ENCODE data around the gene EOGT. TPM values are rescaled to one million over a fixed set of nuclear protein-coding genes. Genes with fewer than 3 reads are reported as not detected.
A peak's percentile ranks its signal among the peaks of the same experiment; 100 is the strongest.

Gene EOGT
- total and polyA plus RNA-seq, 2 of the 4 experiments (the other 2 are of a cell fraction) = 12.3 to 41.2 TPM

- no peak for TF ChIP-seq SMC3 (IDR thresholded peaks at IDR 0.05; ENCODE audit: low read depth, low read length)
Measured at GRCh38 chr3:69011096-69011730, 2.3 kb downstream of the EOGT start (continued).

- intact Hi-C loops (cut with micrococcal nuclease) = no loop called here
- in situ Hi-C loops (cut with MboI; ENCODE audit: low sequenced_read_pairs) = no loop called here
- Histone ChIP-seq H2AK9ac (replicated peaks; ENCODE audit: low read depth, low read length, poor library complexity) (no peak overlapping the region), H3K9ac (ENCODE audit: low read depth, low read length) (no peak overlapping the region), H3K4ac (ENCODE audit: low read depth, low read length) (no peak overlapping the region; the same call in 1 of the 2 replicates), H3K56ac (ENCODE audit: extremely low read depth, insufficient read depth, low read length) (no peak overlapping the region), H3K4me3 (ENCODE audit: insufficient read depth, low read depth, low read length) (no peak overlapping the region), H3K79me1 (ENCODE audit: low read depth in 1 of 2, low read length in 2 of 2) (peaks cover 12 to 39% of the 10 kb centered on the region in 2 experiments), H3K9me3 (ENCODE audit: control insufficient read depth, insufficient read depth, low read length) (no peaks in the 10 kb centered on the region), H3K14ac (replicated peaks; ENCODE audit: low read depth, low read length) (no peak overlapping the region), H2AK5ac (ENCODE audit: low read depth, low read length) (no peak overlapping the region), H4K20me1 (ENCODE audit: insufficient read depth, low read length) (no peaks in the 10 kb centered on the region), H3K27me3 (ENCODE audit: control insufficient read depth, insufficient read depth, low read length) (no peaks in the 10 kb centered on the region), H2BK120ac (ENCODE audit: low read depth, low read length) (peak overlapping the region; percentile 25; the same call in 1 of the 2 replicates), H2BK15ac (ENCODE audit: low read depth, low read length) (no peak overlapping the region), H3K18ac (ENCODE audit: low read depth, low read length) (no peak overlapping the region), H3K36me3 (ENCODE audit: control insufficient read depth, insufficient read depth, low read length) (peaks cover 16% of the 10 kb centered on the region), H3K27ac (ENCODE audit: insufficient read depth, low read length) (peak overlapping the region; percentile 24; the same call in 1 of the 2 replicates), H3K9me1 (ENCODE audit: insufficient read depth, low read length) (peaks cover 7% of the 10 kb centered on the region), H2BK5ac (ENCODE audit: low read depth, low read length, poor library complexity, severe bottlenecking) (peak overlapping the region; percentile 67), H2BK20ac (ENCODE audit: low read depth, low read length) (no peak overlapping the region), H4K91ac (ENCODE audit: insufficient read depth, low read depth, low read length) (no peak overlapping the region), H3K4me1 (ENCODE audit: control insufficient read depth, insufficient read depth, low read length) (peaks cover 10% of the 10 kb centered on the region), H4K8ac (ENCODE audit: low read depth in 2 of 2, low read length in 2 of 2) (peak overlapping the region in 1 of 2 experiments; percentile 36; a peak in 1 of 4 replicates), H2AFZ (replicated peaks; ENCODE audit: low read length, poor library complexity) (no peak overlapping the region), H3K4me2 (ENCODE audit: low read depth, low read length) (no peak overlapping the region), H3K23ac (ENCODE audit: low read depth, low read length) (0 out of 2 replicates have a peak overlapping the region, but pooled peaks have one; percentile 20), H4K5ac (ENCODE audit: low read depth, low read length) (no peak overlapping the region)
- BruUV-seq (replicated peaks) = no TSS peak
- ATAC-seq (ENCODE audit: low read depth) (peak; percentile 27), DNase-seq (peak; percentile 92)
- dilution Hi-C loops (cut with HindIII; ENCODE audit: low sequenced_read_pairs, unreplicated experiment) = no loop called here
- WGBS, 2 experiments (ENCODE audit: extremely low coverage in 2 of 2, insufficient read length in 1 of 2) = no CpG with 5 or more reads among the region's 3 CpGs
- ChIA-PET CTCF (no interaction called here), POLR2A (ENCODE audit: unreplicated experiment) (no interaction called here)
- TF ChIP-seq RFX5 (IDR thresholded peaks at IDR 0.05; ENCODE audit: low read depth, low read length) (no peak), CHD1 (IDR thresholded peaks at IDR 0.05; ENCODE audit: low read depth, low read length) (no peak), SMC3 (IDR thresholded peaks at IDR 0.05; ENCODE audit: low read depth, low read length) (no peak), RCOR1 (IDR thresholded peaks at IDR 0.05; ENCODE audit: insufficient replicate concordance, low read length) (no peak), BHLHE40 (IDR thresholded peaks at IDR 0.05; ENCODE audit: low read depth, low read length) (no peak), CTCF (conservative IDR thresholded peaks at IDR 0.05; ENCODE audit: low read depth, low read length) (no peak), RAD21 (IDR thresholded peaks at IDR 0.05; ENCODE audit: low read length) (no peak), CEBPB (IDR thresholded peaks at IDR 0.05; ENCODE audit: low read depth, low read length) (peak; percentile 91), MXI1 (IDR thresholded peaks at IDR 0.05; ENCODE audit: borderline replicate concordance, low read depth, low read length) (no peak), MAFK (IDR thresholded peaks at IDR 0.05; ENCODE audit: low read depth, low read length) (peak; percentile 26; the same call in 1 of the 2 replicates), POLR2A (IDR thresholded peaks at IDR 0.05; ENCODE audit: low read depth, low read length) (no peak), USF2 (IDR thresholded peaks at IDR 0.05; ENCODE audit: low read depth, low read length) (no peak), FOS (IDR thresholded peaks at IDR 0.05; ENCODE audit: low read depth, low read length) (no peak)
Measured at GRCh38 chr3:69009559-69010410, 3.7 kb downstream of the EOGT start.

Measured in IMR-90 (cell line).